Measurements from ENCODE around the gene HDAC4.

The HDAC4 gene

DNA sequence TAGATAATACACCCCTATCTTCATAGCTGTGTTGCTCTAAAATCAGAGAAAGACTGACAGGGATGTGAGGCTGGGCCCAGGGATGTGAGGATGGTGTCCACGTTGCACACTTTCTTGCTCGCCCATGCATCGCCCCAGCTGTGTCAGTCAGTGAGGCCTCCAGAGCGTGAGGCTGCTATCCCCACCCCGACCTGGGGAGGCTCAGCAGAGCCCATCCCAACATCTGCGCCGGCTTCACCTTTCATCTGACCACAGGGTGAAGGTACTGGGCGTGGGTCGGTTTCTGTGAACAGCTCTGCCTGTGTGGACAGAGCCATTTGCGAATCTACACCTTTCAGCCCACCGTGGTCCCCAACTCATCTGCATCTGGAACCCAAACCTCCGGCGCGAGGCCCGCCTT is 255.7 kb downstream of the HDAC4 start:
- no peak for DNase-seq

DNA sequence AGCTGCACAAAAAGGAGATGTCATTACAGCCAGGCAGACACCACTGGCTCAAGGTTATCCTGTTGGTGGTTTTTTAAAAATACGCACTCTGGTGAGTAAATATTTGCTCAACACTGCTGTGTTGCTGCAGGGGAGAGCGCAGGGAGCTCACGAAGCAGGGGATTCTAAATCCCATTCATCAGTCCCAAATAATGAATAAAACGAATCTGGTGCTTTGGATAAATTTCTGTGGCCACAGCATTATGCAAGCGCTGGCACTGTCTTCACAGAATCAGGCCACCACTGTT is 256.2 kb downstream of the HDAC4 start:
- no peak for DNase-seq

- peak; percentile 25 for DNase-seq
These were observed 256.7 kb downstream of the HDAC4 start for GRCh38 chr2:239143858-239144712.

- no peak for DNase-seq
These were observed 258.0 kb downstream of the HDAC4 start for GRCh38 chr2:239142806-239143205.

DNA sequence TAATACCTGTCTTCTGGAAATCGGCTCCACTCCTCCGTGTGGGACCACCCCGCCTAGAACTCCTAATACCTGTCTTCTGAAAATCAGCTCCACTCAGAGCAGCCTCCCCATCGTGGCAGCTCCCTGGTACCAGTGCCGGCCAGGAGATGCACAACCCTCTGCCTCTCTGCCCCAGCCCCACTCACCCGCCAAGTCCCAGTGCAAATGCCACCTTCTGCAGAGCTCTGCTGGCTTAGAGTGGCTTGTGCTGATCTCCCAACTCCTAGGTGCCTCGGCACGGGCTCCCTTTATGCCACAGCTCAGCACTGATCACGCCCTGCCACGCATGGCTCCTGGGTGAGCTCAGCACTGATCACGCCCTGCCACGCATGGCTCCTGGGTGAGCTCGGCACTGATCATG is 258.5 kb downstream of the HDAC4 start:
- DNase-seq, result no peak

DNA sequence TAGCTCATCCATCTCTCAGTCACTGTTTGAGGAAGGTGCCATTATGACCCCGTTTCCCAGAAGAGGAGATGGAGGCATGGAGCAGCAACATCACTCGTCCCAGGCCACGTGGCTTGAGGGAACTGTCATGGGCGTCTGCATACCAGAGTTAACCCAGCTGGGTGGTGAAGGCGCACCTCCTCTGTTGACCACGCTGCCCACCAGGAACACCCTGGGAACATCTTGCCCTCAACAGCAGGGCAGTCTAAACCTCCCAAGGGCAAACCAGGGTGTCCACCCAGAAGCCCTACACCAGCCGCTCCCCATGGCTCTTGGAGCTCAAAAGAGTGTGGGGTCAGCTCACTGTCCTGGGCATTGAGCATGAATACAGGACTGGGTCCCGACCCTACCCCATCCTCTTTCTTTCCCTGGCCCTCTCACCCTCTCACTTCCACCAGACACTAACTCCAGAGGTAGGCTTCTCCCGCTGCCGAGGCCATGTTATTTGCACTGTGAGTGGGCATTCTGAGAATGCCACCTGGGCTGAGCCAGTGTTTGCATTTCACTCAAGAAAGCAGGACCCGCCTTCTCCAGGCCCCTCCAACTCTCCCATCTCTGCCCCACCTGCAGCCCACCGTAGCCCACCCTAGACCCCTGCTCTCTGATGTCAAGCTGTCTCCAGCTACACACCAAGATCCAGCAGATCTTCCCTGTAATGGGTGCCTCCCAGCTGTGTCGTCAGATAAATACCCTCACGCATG is 259.6 kb downstream of the HDAC4 start:
- DNase-seq, result no peak

DNA sequence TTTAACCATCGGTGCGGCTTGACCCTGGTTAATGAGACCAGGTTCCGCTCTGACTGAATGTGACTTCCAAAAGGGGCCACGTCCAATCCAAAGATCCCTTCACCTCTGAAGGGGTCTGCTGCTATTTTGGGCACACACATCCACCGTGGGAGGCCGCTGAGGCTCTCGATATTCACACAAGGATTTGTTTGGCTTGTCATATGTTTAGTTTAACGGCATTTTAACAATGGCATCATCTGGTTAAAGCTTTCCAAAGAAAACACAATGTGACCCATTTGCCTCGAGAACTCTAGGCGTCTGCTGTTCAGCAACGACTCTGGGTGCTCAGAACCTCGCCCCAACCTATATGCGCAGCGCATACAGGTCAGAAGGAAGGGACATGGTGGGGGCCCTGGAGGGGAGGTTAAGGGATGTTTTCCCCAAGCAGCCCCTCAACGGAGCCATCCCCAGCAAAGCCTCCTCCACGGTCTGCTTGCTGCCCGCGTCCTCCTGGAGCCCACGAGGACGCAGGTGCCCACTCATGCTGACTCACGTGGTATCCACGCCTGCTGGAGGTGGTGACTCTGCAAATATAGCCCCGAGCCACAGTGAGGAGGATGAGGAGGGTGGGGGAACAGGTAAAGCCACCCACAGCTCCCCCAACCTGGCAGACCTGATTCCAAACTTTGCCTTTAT is 260.3 kb downstream of the HDAC4 start:
- DNase-seq, result no peak

GRCh38 chr2:239139566-239139965 is 261.3 kb downstream of the HDAC4 start:
- no peak for DNase-seq

GRCh38 chr2:239139101-239139500 is 261.7 kb downstream of the HDAC4 start:
- DNase-seq, result no peak

- DNase-seq, result no peak
These were observed 262.2 kb downstream of the HDAC4 start for GRCh38 chr2:239138610-239139009.

DNA sequence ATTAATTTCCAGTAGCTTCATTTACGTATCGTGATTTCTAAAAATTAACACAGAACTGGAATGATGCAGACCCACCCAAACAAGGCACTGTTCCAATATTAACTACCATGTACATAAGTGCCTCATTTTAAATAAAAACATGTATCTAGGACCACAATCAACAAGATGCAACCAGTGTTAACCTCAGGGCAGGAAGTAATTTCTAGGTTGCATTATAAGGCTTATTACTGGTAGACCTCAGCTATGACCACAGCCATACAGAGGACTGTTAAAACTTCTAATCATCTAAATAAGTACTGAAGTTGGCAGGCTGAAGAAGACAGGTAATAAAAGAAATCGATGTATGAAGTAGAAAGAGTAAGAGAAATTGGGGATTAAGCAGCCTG is 262.9 kb downstream of the HDAC4 start:
- DNase-seq, result no peak

- no peak for DNase-seq
These were observed 263.5 kb downstream of the HDAC4 start for GRCh38 chr2:239137165-239137897.

- DNase-seq, result no peak
These were observed 264.1 kb downstream of the HDAC4 start for GRCh38 chr2:239136762-239137161.

DNA sequence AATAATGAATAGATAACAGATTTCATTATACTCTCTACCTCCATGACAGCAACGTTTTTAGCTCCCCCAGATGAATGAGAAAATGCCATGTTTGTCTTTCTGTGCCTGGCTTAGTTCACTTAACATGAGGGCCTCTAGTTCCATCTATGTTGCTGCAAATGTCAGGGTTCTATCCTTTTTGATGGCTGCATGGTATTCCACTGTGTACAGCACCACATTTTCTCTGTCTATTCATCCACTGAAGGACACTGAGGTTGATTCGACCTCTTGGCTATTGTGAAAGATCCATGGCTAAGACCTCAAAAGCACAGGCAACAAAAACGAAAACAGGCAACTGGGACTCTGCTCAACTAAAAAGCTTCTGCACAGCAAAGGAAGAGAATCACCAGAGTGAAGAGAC is 264.6 kb downstream of the HDAC4 start:
- DNase-seq, result no peak

DNA sequence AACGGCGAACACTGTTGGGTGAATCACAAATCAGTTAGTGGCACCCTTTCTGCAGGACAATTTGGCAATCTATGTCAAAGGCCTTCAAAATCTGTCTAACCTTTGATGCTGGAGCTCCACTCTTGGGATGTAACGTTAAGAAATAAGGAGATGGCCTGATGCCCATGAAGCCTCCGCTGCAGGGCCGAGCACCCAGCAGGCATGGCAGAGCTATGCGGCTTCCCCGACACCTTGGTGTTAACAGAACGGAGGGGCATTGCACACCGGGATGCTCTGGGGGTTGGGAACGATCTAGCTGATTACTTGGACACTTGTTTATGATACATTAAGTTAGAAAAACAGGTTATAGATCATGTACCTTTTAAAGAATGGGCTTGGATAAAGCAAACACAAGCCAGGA is 265.3 kb downstream of the HDAC4 start:
- no peak for DNase-seq

DNA sequence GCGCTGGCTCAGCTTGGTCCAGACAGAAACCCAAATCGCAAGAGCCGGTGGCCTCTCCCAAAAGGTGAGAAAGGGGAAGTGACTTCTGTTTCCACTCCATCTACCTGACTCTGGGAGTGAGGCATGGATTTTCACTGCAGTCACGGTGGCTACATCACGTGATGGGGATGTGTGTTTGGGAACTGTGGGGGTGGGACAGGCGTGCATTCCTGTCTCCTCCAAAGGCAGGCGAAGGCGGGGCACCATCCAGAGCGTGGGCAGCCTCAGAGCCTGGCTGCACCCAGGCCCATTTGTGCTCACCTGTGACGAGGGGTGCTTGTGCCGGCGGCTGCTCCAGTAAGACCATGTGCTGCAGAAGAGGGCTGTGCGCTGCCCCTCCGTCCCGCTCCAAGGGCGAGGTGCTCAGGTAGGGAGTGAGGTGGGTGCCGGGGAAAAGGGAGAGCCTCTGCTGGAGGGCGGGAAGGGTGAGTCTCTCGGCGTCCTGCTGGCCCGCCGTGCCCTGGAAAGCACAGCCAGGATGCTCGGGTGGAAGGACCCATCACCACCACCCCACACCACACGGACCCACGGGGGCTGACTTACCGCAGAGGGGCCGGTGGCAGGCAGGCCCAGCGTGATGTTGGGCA is 266.8 kb downstream of the HDAC4 start:
- no peak for DNase-seq

GRCh38 chr2:239132786-239133185 is 268.0 kb downstream of the HDAC4 start:
- no peak for DNase-seq

GRCh38 chr2:239132156-239132709 is 268.6 kb downstream of the HDAC4 start:
- no peak for DNase-seq

DNA sequence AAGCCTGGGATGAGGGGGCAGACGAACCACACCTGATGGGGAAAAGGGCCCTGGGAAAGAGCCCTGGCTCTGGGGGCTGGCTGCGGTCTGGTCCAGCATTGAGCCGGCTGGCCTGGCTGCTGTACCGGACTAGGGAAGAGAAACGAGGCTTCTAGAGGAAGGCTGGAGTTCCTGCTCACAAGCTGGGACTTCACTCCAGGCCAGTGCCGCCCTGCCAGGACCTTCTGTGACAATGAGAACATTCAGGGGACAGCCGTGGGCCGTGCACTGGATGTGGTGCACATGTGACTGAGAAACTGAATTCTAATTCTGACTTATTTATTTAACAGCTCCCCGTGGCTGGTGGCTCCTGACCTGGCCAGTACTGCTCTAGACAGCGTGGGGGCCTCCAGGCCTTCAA is 269.3 kb downstream of the HDAC4 start:
- no peak for DNase-seq

- no peak for DNase-seq
These were observed 270.0 kb downstream of the HDAC4 start for GRCh38 chr2:239130786-239131325.

- no peak for DNase-seq
These were observed 270.8 kb downstream of the HDAC4 start for GRCh38 chr2:239130041-239130440.

All from stimulated activated CD4-positive, alpha-beta T cell treated with anti-CD3 and anti-CD28 coated beads, Interleukin-4, amount 100 ng/mL, for 1 hour (primary cell).